GM12892 (cell line): ENCODE measurements around the gene PDZD2.

Source experiments
- POLR2A ChIP-seq: IDR thresholded peaks from 2 replicates; pipeline ENCODE4 v1.6.1; 2011; ENCODE audit warnings: low read depth, low read length, control low read depth
- POLR2AphosphoS5 ChIP-seq: IDR thresholded peaks from 2 replicates; pipeline ENCODE4 v1.6.1; 2011; ENCODE audit warnings: low read depth, low read length, control low read depth
- TAF1 ChIP-seq: IDR thresholded peaks from 2 replicates; pipeline ENCODE4 v1.6.1; 2011; ENCODE audit warnings: low read depth, mild to moderate bottlenecking, control low read depth, low read length, borderline replicate concordance

DNA sequence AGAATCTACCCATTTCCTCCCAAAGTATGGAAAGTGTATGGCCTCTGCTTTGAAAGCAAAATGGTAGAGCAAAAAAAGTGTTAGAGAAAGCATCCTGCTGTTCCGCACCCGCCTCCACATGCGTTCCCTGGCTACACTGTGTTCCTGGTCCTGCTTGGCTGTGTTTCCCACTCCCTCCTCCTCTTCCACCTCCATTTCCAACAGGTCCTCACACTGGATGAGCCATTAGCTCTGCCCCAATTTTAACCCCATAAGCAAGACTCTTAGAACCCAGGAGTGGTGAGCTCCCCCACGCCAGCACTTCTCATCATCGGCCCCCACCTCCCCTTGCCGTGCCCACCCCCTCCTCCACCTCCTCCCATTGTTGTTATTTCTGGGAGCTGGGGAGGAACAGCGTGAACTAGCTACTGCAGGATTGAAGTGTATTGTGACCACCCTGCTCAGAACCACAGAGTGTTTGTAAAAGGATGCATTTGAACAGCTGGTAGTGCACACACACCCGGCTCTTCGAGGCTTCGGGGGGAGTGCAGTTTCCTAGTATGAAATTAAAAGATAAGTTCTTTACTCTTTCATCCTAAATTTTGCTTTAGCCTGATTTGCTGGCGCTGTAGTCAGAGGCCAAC is 120.0 kb downstream of the PDZD2 start:
- TF ChIP-seq POLR2A (no peak), POLR2AphosphoS5 (no peak), TAF1 (no peak)
